ENCODE results near the gene ACTN3. TPM values are rescaled to one million over a fixed set of nuclear protein-coding genes. Genes with fewer than 3 reads are reported as not detected.

ACTN3 gene
- total and polyA plus RNA-seq, 2 experiments from 2014 or later, result 0.58 TPM; not detected in 1

DNA sequence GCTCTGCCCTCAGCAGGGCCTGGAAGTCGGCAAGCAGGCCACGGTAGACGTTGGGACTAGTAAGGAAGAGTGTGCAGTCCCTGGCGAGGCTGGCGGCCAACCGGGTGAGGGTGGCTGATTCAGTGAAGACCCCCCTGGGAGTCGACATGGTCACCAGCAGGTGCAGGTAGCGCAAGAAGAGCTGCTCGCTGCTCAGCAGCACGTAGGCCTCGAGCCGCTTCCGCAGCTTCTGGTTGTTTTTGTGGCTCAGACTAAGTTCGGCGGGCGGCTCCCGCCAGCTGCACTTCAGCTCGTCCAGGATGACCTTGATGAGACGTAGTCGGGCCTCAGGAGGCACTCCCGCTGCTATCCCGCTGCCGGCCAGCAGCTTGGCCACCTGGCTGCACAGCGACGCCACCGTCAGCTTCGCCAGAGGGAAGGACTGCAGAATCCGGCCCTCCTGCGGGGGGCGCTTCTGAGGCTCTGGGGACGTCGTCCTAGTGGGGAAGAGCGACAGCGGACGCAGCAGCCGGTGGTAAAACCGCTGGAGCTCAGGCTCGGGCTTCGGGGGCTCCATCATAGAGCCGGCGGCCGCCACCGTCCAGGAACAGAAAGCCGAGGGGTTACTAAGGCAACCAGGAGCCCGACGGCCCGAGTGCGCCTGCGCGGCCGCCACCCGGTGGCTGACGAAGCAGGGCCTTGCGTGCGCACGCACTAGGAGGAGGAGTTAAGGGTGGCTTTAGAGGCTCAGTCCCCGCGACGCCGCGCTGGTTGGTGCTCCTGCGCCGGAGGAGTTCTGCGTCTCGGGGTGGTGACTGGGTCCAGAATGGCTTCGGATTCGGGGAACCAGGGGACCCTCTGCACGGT is 46.0 kb downstream of the ACTN3 start, which contains the start of the genes CCDC87 and CCS:
TSS of gene CCDC87 (minus strand) at position 607 of the 846 bp plus-strand sequence. CDS start at position 559, 48 bp downstream.
TSS of gene CCS (plus strand) at position 729 of the 846 bp plus-strand sequence. CDS start at position 806, 77 bp downstream.
- Histone ChIP-seq H3K27me3 (no peaks in the 10 kb centered on the region), H3K4me3 (peak within 1 kb of the TSS; percentile 69), H3K9me2 (replicated peaks; ENCODE audit: insufficient read depth) (no peaks in the 10 kb centered on the region), H3K4me1 (ENCODE audit: insufficient read depth) (peaks cover 15% of the 10 kb centered on the region), H3K36me3 (replicated peaks; ENCODE audit: insufficient read depth, low read depth) (no peaks in the 10 kb centered on the region), H4K20me1 (ENCODE audit: insufficient read depth, poor library complexity, severe bottlenecking) (no peaks in the 10 kb centered on the region), H3K4me2 (peak within 1 kb of the TSS; percentile 91), H3K79me2 (peaks cover 36% of the 10 kb centered on the region), H2AFZ (peak within 1 kb of the TSS; percentile 95), H3K27ac (peak within 1 kb of the TSS; percentile 84), H3K9me3 (ENCODE audit: low read depth) (no peaks in the 10 kb centered on the region)
- WGBS (ENCODE audit: low lambda C conversion rate, missing lambda C conversion rate), result 19% methylated on average over 61 of the region's 68 CpGs
- DNase-seq (ENCODE audit: low spot score), result peak; percentile 99
- TF ChIP-seq, protein P1, sequence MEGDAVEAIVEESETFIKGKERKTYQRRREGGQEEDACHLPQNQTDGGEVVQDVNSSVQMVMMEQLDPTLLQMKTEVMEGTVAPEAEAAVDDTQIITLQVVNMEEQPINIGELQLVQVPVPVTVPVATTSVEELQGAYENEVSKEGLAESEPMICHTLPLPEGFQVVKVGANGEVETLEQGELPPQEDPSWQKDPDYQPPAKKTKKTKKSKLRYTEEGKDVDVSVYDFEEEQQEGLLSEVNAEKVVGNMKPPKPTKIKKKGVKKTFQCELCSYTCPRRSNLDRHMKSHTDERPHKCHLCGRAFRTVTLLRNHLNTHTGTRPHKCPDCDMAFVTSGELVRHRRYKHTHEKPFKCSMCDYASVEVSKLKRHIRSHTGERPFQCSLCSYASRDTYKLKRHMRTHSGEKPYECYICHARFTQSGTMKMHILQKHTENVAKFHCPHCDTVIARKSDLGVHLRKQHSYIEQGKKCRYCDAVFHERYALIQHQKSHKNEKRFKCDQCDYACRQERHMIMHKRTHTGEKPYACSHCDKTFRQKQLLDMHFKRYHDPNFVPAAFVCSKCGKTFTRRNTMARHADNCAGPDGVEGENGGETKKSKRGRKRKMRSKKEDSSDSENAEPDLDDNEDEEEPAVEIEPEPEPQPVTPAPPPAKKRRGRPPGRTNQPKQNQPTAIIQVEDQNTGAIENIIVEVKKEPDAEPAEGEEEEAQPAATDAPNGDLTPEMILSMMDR (IDR thresholded peaks at IDR 0.05; ENCODE audit: poor library complexity), result peak; percentile 68
- TF ChIP-seq EZH2 (IDR thresholded peaks at IDR 0.05; ENCODE audit: borderline replicate concordance), result no peak

DNA sequence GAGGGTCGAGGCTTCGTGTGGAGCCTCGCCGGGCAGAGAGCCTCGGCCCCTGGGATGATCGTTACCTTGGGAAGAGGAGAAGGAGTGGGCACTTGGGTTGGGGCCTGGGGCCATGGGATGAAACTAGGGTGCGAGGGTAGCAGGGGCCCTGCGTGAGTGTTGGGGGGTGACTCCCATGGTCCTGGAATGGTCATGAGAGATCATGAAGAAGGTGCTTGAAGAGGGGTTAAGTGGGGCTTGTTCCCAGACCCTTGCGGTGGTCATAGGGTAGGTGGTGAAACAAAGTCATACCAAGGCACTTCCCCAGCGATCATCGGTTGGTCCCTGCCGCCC is 46.6 kb downstream of the ACTN3 start:
- H3K36me3 ChIP-seq (replicated peaks; ENCODE audit: insufficient read depth, low read depth), result no peaks in the 10 kb centered on the region
- no peak for TF ChIP-seq EZH2phosphoT487 (IDR thresholded peaks at IDR 0.05; ENCODE audit: low read depth, severe bottlenecking, unreplicated experiment)
- TF ChIP-seq EZH2 (IDR thresholded peaks at IDR 0.05; ENCODE audit: borderline replicate concordance), result no peak
- TF ChIP-seq, protein P1 (IDR thresholded peaks at IDR 0.05; ENCODE audit: poor library complexity), result no peak
- peak overlapping the region; percentile 91 for H3K4me2 ChIP-seq
- H3K27me3 ChIP-seq, result no peaks in the 10 kb centered on the region
- H3K79me2 ChIP-seq, result peaks cover 36% of the 10 kb centered on the region
- peak overlapping the region; percentile 91 for H2AFZ ChIP-seq
- H3K4me3 ChIP-seq, result peak overlapping the region; percentile 69
- H3K27ac ChIP-seq, result peak overlapping the region; percentile 84
- H3K4me1 ChIP-seq (ENCODE audit: insufficient read depth), result peaks cover 15% of the 10 kb centered on the region
- 41% methylated on average over 11 of the region's 12 CpGs for WGBS (ENCODE audit: low lambda C conversion rate, missing lambda C conversion rate)
- no peak for DNase-seq (ENCODE audit: low spot score)
- no peaks in the 10 kb centered on the region for H4K20me1 ChIP-seq (ENCODE audit: insufficient read depth, poor library complexity, severe bottlenecking)
- no peaks in the 10 kb centered on the region for H3K9me3 ChIP-seq (ENCODE audit: low read depth)
- H3K9me2 ChIP-seq (replicated peaks; ENCODE audit: insufficient read depth), result no peaks in the 10 kb centered on the region

DNA sequence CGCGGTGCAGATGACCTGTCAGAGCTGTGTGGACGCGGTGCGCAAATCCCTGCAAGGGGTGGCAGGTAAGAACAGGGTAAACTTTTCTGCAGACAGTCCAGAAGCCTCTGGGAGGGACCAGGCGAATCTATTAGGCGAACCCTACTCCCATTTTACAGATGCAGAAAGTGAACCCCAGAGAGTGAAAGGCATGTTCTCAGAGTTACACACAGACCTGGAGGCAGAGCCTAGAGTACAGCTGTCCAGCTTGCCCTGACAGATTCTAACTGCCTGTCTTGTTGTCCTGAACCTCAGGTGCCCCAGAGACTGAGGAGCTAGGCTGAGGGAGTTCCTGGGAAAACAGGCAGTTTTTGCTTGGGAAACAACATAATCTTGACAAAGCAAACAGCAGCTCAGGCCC is 46.9 kb downstream of the ACTN3 start:
- DNase-seq (ENCODE audit: low spot score), result no peak
- H3K27ac ChIP-seq, result peak overlapping the region; percentile 84
- WGBS (ENCODE audit: low lambda C conversion rate, missing lambda C conversion rate), result 95% methylated on average over 7 of the region's 7 CpGs
- no peaks in the 10 kb centered on the region for H3K9me2 ChIP-seq (replicated peaks; ENCODE audit: insufficient read depth)
- H2AFZ ChIP-seq, result peak overlapping the region; percentile 91
- peaks cover 15% of the 10 kb centered on the region for H3K4me1 ChIP-seq (ENCODE audit: insufficient read depth)
- peaks cover 36% of the 10 kb centered on the region for H3K79me2 ChIP-seq
- TF ChIP-seq, protein P1 (IDR thresholded peaks at IDR 0.05; ENCODE audit: poor library complexity), result no peak
- TF ChIP-seq EZH2 (IDR thresholded peaks at IDR 0.05; ENCODE audit: borderline replicate concordance) (no peak), EZH2phosphoT487 (IDR thresholded peaks at IDR 0.05; ENCODE audit: low read depth, severe bottlenecking, unreplicated experiment) (no peak)
- peak overlapping the region; percentile 69 for H3K4me3 ChIP-seq
- peak overlapping the region; percentile 91 for H3K4me2 ChIP-seq
- no peaks in the 10 kb centered on the region for H3K9me3 ChIP-seq (ENCODE audit: low read depth)
- no peaks in the 10 kb centered on the region for H4K20me1 ChIP-seq (ENCODE audit: insufficient read depth, poor library complexity, severe bottlenecking)
- H3K36me3 ChIP-seq (replicated peaks; ENCODE audit: insufficient read depth, low read depth), result no peaks in the 10 kb centered on the region
- no peaks in the 10 kb centered on the region for H3K27me3 ChIP-seq

Measured in hepatocyte (in vitro differentiated cells).